ENCODE results near the gene FABP7.

DNA sequence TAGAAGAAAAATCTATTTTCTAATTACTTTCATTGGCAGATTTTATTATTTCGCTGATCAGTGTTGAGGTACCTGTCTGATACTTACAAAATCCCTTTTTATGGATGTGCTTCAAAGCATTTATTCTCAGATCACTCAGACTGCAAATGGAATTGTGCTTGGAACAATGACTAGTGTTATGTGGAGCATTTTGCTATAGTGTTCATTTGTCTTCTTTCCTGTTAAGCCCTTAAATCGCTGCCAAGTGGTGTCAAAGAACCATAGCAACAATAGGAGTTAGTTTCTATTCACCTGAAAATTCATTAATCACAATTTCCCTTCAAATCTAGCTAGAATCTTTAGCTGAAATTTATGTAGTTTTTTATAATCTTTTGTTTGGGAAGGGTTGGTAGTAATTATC, 39.4 kb downstream of the FABP7 start:
- TF ChIP-seq, protein P1, sequence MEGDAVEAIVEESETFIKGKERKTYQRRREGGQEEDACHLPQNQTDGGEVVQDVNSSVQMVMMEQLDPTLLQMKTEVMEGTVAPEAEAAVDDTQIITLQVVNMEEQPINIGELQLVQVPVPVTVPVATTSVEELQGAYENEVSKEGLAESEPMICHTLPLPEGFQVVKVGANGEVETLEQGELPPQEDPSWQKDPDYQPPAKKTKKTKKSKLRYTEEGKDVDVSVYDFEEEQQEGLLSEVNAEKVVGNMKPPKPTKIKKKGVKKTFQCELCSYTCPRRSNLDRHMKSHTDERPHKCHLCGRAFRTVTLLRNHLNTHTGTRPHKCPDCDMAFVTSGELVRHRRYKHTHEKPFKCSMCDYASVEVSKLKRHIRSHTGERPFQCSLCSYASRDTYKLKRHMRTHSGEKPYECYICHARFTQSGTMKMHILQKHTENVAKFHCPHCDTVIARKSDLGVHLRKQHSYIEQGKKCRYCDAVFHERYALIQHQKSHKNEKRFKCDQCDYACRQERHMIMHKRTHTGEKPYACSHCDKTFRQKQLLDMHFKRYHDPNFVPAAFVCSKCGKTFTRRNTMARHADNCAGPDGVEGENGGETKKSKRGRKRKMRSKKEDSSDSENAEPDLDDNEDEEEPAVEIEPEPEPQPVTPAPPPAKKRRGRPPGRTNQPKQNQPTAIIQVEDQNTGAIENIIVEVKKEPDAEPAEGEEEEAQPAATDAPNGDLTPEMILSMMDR (conservative IDR thresholded peaks at IDR 0.05 in 1 of 2, IDR thresholded peaks at IDR 0.05 in 1 of 2; ENCODE audit: low read depth in 1 of 2, low read length in 2 of 2): no peak
- no peak for TF ChIP-seq EZH2 (IDR thresholded peaks at IDR 0.05; ENCODE audit: low read length, missing control alignments)

All from fibroblast of lung (primary cell).